Psoas muscle (tissue), 8 donors: ENCODE measurements around the gene RGPD3. TPM values are rescaled to one million over a fixed set of nuclear protein-coding genes. Genes with fewer than 3 reads are reported as not detected.
"Not testable (repeated sequence)": the region's sequence is repeated elsewhere in the genome, so short reads cannot be mapped to it uniquely, and the experiment has no call there.

Experiments
- ATAC-seq, 4 donors: fragments of 200-7000 bp; cut with Tn5 transposase; one replicate each; pipeline ENCODE4 v1.9.1; 2020; ENCODE audit warnings: moderate library complexity in 3 of 4, mild to moderate bottlenecking in 2 of 4
- DNase-seq, 2 donors: peaks; one replicate each; pipeline ENCODE4 v3.0.0-alpha.2; 2020
- H3K27ac ChIP-seq: fragments of 200-600 bp; one replicate; pipeline ENCODE4 v1.8.0; 2022
- H3K27me3 ChIP-seq, 3 donors: fragments of 200-600 bp in 1 of 3; one replicate each; pipeline versions ENCODE4 v1.6.1 to v1.8.0; 2013 to 2022; ENCODE audit warnings: low read length in 2 of 3, mild to moderate bottlenecking in 2 of 3, moderate library complexity in 1 of 3; ENCODE audit not compliant: insufficient read depth in 3 of 3
- H3K36me3 ChIP-seq, 2 donors: fragments of 200-600 bp in 1 of 2; one replicate each; pipeline versions ENCODE4 v1.6.1 to v1.8.0; 2013 to 2022; ENCODE audit warnings: low read depth in 1 of 2, mild to moderate bottlenecking in 1 of 2, moderate library complexity in 1 of 2; ENCODE audit not compliant: insufficient read depth in 1 of 2
- H3K4me1 ChIP-seq: fragments of 200-600 bp; one replicate; pipeline ENCODE4 v1.8.0; 2022
- H3K4me3 ChIP-seq: fragments of 200-600 bp; one replicate; pipeline ENCODE4 v1.8.0; 2022; ENCODE audit warnings: mild to moderate bottlenecking
- H3K9me3 ChIP-seq: fragments of 200-600 bp; one replicate; pipeline ENCODE4 v1.8.0; 2022
- CTCF ChIP-seq: fragments of 200-600 bp; IDR thresholded peaks from one replicate; pipeline ENCODE4 v1.8.0; 2022; ENCODE audit warnings: antibody characterized with exemption
- WGBS, 3 donors: extraction: QIAGEN DNeasy Blood & Tissue Kit; methylation state at CpG; one replicate each; pipeline versions ENCODE4 v1.1.6 to v1.1.7; 2013; 5-methylcytosine and 5-hydroxymethylcytosine counted together
- intact Hi-C, 2 donors: fragments of 100-400 bp; cut with DNase I; formaldehyde crosslinking; loops; one replicate each; pipeline versions ENCODE4 v1.11.0 to v1.14.2; 2022
- polyA plus RNA-seq, 3 donors: library from polyadenylated mRNA; stranded (reverse); fragments of 200-250 nt; gene quantifications; one replicate each; pipeline ENCODE4 v1.2.3, GENCODE V29; 2013
- total RNA-seq, 4 donors: library from RNA; stranded (reverse); fragmentation: NEBNext Ultra II Directional in 2 of 4; extraction: Animal tissue kit (Norgen Biotek cat#: 25700) in 2 of 4; gene quantifications; one replicate each; pipeline versions ENCODE4 v1.2.1 to v1.2.4, GENCODE V29; 2021 to 2023
- donor health status: healthy with polysubstance abuse.
- donor health status: DM: no; HTN: no; CAD: no; lungs with moderate emphysema.
- donor health status: Bipolar disorder and iron deficiency.
- donor health status: healthy.
- donor health status: DM: yes; HTN: yes; CAD: no.
- donor health status: DM: no; HTN: no; CAD: no.
- donor health status: DM: no; HTN: no; CAD: no.
- donor health status: DM: yes; HTN: yes; CAD: no.

Gene RGPD3
- total and polyA plus RNA-seq, 7 donors = 0.03 to 0.35 (median 0.11) TPM; not detected in 1

- DNase-seq, H3K4me1 ChIP-seq, H3K36me3 ChIP-seq, H3K9me3 ChIP-seq, H3K27ac ChIP-seq, H3K27me3 ChIP-seq, intact Hi-C loops: not testable (repeated sequence)
- H3K4me3 ChIP-seq = peak overlapping the region; percentile 39
- ATAC-seq = peak; percentile 27 to 74 (median 56)
- 8 to 12% (median 10%) methylated on average over 32 to 44 of the region's 44 CpGs for WGBS, 3 donors
These were observed 19.4 kb upstream of the RGPD3 start for GRCh38 chr2:106487386-106488191.

DNA sequence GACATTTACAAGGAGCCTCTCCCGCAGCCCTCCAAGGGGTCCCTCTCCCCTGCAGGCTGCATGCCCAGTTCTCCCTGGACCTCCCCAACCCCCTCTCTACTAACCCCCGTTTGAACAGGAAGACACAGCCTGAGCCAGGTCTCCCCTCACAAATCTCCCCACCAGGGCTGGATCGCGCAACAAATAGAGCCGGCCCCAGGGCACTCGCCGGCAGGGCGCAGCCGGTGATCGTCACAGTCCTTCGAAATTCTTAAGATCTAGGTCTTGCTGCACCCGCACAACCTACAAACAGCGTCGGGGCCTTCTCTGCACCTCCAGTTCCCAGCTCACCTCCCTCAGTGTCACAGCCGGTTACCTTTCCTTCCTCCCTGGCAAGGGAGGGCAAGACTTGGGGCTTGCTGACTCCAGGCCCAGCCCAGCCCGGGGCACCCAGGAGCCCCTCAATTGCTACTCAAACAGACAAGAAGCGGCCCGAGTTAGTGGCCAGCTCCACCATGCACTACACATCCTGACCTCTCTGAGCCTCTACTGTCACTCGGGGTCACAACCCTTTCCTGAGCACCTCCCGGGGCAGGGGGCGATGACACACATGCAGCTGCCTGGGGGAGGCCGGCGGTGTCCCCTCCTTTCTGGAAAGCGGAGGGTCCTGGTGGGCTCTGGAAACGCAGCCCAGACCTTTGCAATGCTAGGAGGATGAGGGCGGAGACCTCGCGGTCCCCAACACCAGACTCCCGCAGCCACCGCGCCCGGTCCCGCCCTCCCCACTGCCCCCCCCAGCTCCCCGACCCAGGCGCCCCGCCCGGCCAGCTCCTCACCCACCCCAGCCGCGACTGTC, 18.6 kb upstream of the RGPD3 start, which contains the start of gene CD8B2:
CD8B2 (plus strand) TSS at position 814 of the 835 bp plus-strand sequence. CDS start 63 bp downstream, outside the sequence.
- peak in 1 of 4 donors; percentile 16 for ATAC-seq
- H3K27me3 ChIP-seq, DNase-seq, H3K27ac ChIP-seq, H3K4me1 ChIP-seq, intact Hi-C loops, H3K36me3 ChIP-seq, H3K9me3 ChIP-seq: not testable (repeated sequence)
- peak within 1 kb of the TSS; percentile 39 for H3K4me3 ChIP-seq
- WGBS, 3 donors = 31 to 46% (median 38%) methylated on average over 15 to 29 of the region's 39 CpGs

- H3K36me3 ChIP-seq, H3K27ac ChIP-seq, H3K9me3 ChIP-seq, H3K4me3 ChIP-seq, intact Hi-C loops, H3K4me1 ChIP-seq, ATAC-seq, H3K27me3 ChIP-seq, DNase-seq: not testable (repeated sequence)
- no CpG with 5 or more reads among the region's 1 CpG for WGBS, 3 donors
These were observed 11.3 kb upstream of the RGPD3 start for GRCh38 chr2:106479563-106479962.

DNA sequence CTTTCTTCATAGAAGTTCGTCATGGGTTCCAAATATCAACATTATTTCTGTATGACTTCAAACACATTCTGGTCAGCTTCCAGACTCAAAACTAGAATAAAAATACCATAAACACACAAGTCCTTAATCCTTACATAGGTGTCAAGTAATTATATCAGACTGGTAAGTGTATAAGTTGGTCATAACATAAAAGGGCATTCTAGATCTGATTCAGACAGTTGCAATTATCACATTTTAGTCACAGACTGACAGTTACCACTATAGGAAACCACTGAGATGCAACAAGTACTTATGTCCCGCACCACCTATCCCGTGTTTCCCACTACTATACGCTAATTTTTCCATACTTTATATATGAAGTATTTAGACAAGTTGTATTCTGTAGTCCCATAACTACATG, 9.4 kb upstream of the RGPD3 start:
- not testable (repeated sequence) for ATAC-seq
- WGBS, 3 donors = 59 to 69% (median 62%) methylated on average over 1 of the region's 4 CpGs

GRCh38 chr2:106470658-106471057, 2.4 kb upstream of the RGPD3 start:
- H3K9me3 ChIP-seq, H3K27ac ChIP-seq, intact Hi-C loops, H3K4me1 ChIP-seq, H3K27me3 ChIP-seq, H3K36me3 ChIP-seq, H3K4me3 ChIP-seq: not testable (repeated sequence)
- peak; percentile 50 to 83 (median 65) for ATAC-seq
- peak; percentile 35 to 58 for DNase-seq
- peak; percentile 43 for TF ChIP-seq CTCF
- WGBS, 3 donors = 0 to 3% (median 1%) methylated on average over 4 of the region's 4 CpGs

More for the DNA sequence above, 9.4 kb upstream of the RGPD3 start:
- H3K27me3 ChIP-seq, H3K36me3 ChIP-seq, H3K4me1 ChIP-seq, H3K27ac ChIP-seq, intact Hi-C loops, H3K4me3 ChIP-seq, DNase-seq, H3K9me3 ChIP-seq: not testable (repeated sequence)

DNA sequence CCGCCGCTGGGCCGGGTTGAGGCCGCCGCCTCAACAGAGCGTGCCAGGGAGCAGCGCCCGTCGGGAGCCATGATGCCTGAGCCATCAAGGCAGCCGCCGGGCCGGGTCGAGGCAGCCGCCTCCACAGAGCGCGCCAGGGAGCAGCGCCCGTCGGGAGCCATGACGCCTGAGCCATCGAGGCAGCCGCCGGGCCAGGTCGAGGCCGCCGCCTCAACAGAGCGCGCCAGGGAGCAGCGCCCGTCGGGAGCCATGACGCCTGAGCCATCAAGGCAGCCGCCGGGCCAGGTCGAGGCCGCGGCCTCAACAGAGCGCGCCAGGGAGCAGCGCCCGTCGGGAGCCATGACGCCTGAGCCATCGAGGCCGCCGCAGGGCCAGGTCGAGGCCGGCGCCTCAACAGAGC, 697 bp downstream of the RGPD3 start:
- ATAC-seq, H3K27me3 ChIP-seq, H3K27ac ChIP-seq, H3K4me1 ChIP-seq, H3K9me3 ChIP-seq, DNase-seq, H3K36me3 ChIP-seq, H3K4me3 ChIP-seq: not testable (repeated sequence)
- 94 to 95% (median 95%) methylated on average over 37 to 46 of the region's 49 CpGs for WGBS, 3 donors
- intact Hi-C loops = loop anchor here in 1 of 2 donors (5.0 kb wide), 1 partner anchor 360 kb away; no protein-coding TSS in a partner anchor

- H3K4me3 ChIP-seq, ATAC-seq, intact Hi-C loops, H3K9me3 ChIP-seq, H3K36me3 ChIP-seq, H3K27me3 ChIP-seq, H3K4me1 ChIP-seq, H3K27ac ChIP-seq: not testable (repeated sequence)
- 59 to 72% (median 60%) methylated on average over 10 of the region's 10 CpGs for WGBS, 3 donors
- peak in 1 of 2 donors; percentile 19 for DNase-seq
These were observed 6.3 kb downstream of the RGPD3 start for GRCh38 chr2:106461882-106462281.

- WGBS, 3 donors = 82 to 92% (median 91%) methylated on average over 5 of the region's 5 CpGs
These were observed 77.5 kb downstream of the RGPD3 start for GRCh38 chr2:106390680-106391079.

GRCh38 chr2:106388814-106389410, 79.3 kb downstream of the RGPD3 start:
- WGBS, 3 donors = 81 to 83% (median 82%) methylated on average over 6 to 7 of the region's 7 CpGs
- H3K27ac ChIP-seq, H3K36me3 ChIP-seq, H3K4me3 ChIP-seq, H3K27me3 ChIP-seq, intact Hi-C loops, H3K4me1 ChIP-seq, ATAC-seq, DNase-seq, H3K9me3 ChIP-seq: not testable (repeated sequence)

More at GRCh38 chr2:106390680-106391079, 77.5 kb downstream of the RGPD3 start:
- DNase-seq, intact Hi-C loops, H3K36me3 ChIP-seq, H3K27ac ChIP-seq, H3K4me1 ChIP-seq, H3K27me3 ChIP-seq, ATAC-seq, H3K4me3 ChIP-seq, H3K9me3 ChIP-seq: not testable (repeated sequence)

DNA sequence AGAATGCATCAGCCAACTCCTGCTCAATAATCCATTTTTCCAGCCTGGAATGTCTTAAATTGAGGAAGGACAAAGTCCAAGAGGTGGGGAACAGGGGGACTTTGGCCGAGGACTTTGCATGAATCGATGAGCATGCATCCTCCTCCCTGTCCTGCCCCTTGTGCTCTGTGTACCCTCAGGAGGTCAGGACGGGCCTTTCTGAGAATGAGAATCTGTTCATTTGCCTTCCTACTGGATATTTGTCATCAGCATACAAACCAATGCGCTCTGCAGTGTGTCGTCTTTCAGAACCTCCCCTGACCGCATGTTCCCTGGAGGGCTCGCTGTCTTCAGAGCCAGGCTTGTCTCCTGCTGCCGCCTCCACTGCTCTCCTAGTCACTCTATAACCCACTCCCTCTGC, 83.7 kb downstream of the RGPD3 start:
- intact Hi-C loops, ATAC-seq: not testable (repeated sequence)
- 70 to 86% (median 78%) methylated on average over 6 to 8 of the region's 8 CpGs for WGBS, 3 donors

More for the DNA sequence above, 83.7 kb downstream of the RGPD3 start:
- H3K9me3 ChIP-seq, H3K27me3 ChIP-seq, DNase-seq, H3K4me1 ChIP-seq, H3K36me3 ChIP-seq, H3K4me3 ChIP-seq, H3K27ac ChIP-seq: not testable (repeated sequence)
